NCI-H128 (cell line): Measurements from ENCODE around the gene PDE3B.

Source experiments
- DNase-seq: peaks from one replicate; lab custom pipeline; 2025; ENCODE audit not compliant: unreplicated experiment; lab: John Stamatoyannopoulos, UW

Gene PDE3B

GRCh38 chr11:14908214-14908880, 264.7 kb downstream of the PDE3B start:
- peak; percentile 75 for DNase-seq

GRCh38 chr11:14914536-14914935, 270.9 kb downstream of the PDE3B start:
- no peak for DNase-seq

- no peak for DNase-seq
Observed at GRCh38 chr11:14916403-14916802, 272.8 kb downstream of the PDE3B start.
